GM19468 (cell line): ENCODE measurements around the gene EPB41.

ENCODE experiments used
- ATAC-seq: cut with Tn5 transposase; IDR thresholded peaks from one replicate; pipeline ENCODE4 v1.9.1; 2021; ENCODE audit warnings: mild to moderate bottlenecking, moderate library complexity, moderate number of reproducible peaks; ENCODE audit not compliant: unreplicated experiment; ENCODE audit errors: extremely low read depth

The EPB41 gene

GRCh38 chr1:28971980-28972771, 57.8 kb downstream of the EPB41 start:
- no peak for ATAC-seq

- no peak for ATAC-seq
Observed at GRCh38 chr1:28973596-28974421, 59.4 kb downstream of the EPB41 start.

GRCh38 chr1:28974432-28974831, 60.1 kb downstream of the EPB41 start:
- no peak for ATAC-seq

GRCh38 chr1:28976248-28976647, 61.9 kb downstream of the EPB41 start:
- ATAC-seq = no peak

DNA sequence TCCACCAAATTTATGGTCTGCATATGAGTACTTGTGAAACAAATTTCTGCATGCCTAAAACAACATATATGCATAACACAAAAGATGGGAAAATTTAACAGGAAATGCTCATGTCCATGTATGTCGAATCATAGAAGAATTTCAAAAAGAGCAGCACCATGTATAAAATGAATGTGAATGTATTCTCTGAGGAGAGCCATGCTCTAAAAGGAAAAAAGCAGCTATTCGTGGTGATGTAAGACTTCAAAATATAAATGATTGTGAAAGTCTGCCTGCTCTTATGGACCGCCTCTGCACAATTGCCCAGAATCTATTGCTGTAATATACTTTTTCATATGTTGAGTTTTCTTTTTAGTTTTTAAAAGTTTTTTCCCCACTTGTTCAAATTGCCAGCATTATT, 66.8 kb downstream of the EPB41 start:
- ATAC-seq = no peak

DNA sequence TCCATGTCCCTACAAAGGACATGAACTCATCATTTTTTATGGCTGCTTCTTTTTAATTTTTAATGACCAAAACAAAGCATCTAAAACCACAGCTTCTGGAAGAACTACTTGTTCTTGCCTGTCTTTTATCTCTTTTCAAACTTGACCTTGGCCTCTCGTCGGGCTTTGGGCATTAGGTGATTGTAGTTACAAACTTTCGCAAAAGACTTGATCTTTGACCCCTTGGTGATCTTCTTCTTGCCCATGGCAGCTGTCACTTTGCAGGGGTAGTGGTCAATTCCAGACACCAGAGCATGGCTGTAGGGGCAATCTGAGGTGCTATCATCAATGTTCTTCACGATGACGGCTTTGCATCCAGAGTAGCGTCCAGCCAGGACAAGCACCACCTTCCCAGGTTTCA, 67.8 kb downstream of the EPB41 start:
- ATAC-seq = no peak

DNA sequence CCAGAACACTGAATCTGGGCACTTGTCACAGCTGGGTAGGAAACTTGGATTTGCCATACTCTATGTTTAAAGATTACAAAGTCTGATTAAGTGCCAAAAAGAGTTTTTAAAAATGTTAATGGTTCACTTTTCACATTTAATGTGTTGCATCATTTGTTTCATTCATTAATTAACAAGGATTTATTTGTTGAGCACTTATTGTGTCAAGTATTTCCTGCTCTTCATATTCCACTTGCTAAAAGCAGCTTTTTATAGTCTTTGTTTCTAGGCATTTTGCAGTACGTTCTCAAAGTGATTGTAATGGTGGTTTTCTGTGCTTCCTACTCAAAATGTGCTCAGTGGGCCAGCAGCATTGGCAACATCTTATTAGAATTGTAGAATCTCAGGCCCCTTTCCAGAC, 68.7 kb downstream of the EPB41 start:
- no peak for ATAC-seq

- no peak for ATAC-seq
Observed at GRCh38 chr1:28983509-28984310, 69.3 kb downstream of the EPB41 start.

DNA sequence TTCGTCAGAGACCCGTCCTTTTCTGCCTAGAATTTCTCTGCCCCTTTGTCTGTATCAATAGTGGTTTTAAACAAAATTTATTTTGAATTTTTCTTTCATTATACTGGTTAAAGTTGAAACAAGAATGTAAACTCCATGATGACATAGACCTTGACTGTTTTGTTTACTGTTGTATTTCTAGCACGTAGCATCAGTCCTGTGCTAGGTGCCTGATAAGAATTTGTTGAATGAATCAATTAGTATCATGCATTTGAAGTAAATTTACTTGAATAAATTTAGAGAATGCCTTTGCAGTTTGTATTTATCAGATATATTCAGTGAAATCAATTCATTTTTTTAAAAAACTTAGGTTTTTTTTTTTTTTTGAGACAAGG, 69.9 kb downstream of the EPB41 start:
- ATAC-seq = no peak

DNA sequence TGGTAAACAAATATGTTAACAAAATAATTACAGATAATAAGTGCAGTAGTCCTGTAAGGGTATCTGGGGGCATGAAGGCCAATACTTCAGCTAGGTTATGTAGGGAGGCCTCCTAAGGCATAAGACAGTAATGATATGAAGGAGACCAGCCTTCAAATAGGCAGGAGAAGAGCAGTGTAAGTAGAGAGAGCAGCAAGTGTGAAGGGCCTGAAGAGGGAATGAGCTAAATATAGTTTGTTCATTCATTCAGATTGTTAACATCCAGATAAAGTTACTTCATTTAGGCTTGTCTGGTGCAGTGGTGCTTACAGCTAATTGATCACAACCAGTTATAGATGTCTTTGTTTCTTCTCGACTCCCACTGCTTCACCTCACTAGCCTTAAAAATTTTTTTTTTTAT, 71.1 kb downstream of the EPB41 start:
- no peak for ATAC-seq

DNA sequence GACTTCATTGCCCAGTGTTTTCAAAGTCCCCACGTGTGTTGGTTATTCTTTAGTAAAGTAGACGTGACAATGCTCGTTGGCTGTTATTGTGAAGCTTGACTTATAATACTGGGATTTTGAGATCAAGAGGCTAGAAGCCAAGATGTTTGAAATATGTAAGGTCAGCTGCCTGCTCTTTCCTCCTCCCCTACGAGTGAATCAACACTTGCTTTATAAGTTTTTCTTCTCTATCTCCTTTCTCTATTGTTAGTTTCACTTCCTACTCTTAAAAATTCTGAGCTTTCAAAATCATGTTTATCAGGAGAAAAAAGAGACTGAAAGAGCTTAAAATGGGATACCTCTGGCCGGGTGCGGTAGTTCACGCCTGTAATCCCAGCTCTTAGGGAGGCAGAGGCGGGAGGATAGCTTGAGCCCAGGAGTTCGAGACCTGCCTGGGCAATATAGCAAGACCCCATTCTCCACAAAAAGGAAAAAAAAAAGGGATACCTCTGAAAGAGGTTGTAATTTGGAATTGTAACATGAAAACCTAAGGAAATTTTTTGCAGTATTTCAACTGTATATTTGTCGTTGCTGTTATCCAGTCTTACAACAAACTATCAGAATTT, 72.0 kb downstream of the EPB41 start:
- ATAC-seq = no peak

DNA sequence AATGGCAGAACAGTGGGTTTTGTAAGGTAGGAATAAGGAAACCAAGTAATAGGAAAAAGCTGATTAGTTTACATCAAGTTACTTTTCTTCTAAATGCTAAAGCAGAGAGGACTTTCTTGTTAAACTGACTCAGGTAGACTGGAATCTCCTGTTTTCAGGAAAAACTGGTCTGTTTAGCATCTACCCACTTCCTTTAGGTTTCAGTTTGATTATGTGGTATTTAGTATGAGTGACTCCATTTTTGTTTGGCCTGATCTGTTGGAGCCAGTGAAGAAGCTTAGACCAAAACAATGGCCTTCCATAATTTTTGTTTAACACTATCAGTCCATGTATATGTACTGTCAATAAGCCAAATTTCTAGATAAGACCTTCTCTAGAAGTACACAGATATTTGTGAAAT, 88.4 kb downstream of the EPB41 start:
- no peak for ATAC-seq

DNA sequence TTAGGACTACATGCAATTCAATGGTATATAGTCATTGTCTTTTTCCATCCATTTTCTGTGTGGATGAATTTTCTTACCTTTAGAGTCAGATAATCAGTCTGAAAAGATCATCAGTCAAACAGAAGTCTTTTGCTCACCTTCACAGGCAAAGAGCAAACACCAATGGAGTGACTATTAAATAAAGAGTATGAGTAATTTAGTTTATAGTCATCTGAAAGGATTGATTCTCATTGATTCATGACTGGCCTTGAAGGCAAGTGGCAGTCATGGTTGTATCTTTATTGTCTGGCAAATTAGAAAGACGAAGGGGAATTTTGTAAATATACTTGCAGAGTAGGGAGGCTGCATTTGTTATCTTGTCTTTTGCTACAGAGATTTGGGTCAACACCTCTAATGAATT, 89.9 kb downstream of the EPB41 start:
- no peak for ATAC-seq

DNA sequence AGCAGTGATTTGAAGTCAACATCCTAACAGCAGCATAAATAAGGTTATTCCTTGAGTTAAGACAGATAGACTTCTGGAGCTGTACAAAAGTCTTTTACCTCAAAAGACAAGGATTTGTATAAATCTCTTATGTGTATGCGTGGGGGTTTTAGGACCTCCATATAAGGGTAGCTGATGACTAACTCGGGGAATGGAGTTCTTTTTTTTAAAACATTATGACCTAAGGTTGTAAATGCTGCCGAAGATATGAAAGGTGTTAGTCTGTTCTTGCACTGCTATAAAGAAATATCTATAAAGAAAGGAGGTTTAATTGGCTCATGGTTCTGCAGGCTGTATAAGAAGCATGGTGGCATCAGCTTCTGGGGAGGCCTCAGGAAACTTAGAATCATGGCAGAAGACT, 90.4 kb downstream of the EPB41 start:
- no peak for ATAC-seq

DNA sequence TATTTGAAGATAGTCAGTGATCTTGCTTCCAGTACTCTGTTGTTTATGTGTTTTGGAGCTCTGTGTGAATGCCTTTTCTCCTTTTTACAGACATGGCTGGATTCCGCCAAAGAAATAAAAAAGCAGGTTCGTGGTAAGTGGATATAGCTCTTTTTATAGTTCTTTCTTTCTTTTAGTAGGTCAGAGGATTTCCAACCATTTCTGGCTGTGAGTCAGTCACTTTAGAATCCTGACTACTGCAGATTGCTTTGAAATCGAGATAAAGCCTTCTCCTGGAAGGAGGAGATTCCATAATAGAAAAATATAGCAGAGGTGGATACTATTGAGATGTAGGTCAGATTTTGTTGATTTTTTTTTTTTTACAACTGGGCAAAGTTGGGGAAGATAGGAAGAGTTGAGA, 97.4 kb downstream of the EPB41 start:
- ATAC-seq = no peak

DNA sequence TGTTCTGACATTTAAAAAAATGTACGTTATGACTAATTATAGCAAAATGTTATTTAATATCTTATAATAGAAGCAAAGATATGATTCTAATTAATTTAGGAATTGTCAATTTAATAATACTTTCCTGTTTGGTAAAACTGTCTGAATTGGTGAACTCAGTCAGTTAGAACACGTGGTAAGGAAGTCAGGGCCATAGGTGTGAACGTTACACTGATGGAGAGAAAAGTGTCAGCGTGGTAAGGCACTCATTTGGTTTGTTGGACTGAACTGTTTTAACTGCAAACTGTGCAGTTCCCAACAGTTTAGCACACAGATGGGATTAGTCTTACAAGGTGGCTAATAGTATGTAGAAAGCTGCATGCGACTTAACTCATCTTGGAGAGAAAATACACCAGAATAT, 102.9 kb downstream of the EPB41 start:
- no peak for ATAC-seq

DNA sequence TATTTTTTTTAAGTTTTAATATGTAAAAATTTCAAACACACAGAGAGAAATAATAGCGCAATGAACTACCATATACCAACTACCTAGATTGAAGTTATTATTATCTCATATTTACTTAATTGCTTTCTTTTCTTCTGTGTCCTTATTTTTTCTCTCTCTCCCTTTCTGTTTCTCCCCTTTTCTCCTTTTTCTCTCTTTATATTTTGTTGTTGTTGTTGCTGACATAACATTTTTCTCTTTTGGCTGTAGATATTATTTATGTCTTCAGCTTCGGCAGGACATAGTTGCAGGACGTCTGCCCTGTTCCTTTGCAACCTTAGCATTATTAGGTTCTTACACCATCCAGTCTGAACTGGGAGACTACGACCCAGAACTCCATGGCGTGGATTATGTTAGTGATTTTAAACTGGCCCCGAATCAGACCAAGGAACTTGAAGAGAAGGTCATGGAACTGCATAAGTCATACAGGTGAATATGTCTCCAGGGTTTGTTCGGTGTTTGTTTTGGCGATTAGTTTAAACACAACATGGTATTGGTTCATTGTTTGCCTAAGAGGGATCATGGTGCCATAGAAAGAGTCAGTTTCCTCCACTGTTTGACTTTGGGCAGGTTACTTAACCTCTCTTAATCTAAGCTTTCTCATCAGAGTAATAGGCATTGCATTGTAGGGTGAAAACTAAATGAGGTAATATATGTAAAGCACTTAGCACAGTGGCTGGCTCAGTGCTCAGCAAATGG, 103.8 kb downstream of the EPB41 start:
- no peak for ATAC-seq

DNA sequence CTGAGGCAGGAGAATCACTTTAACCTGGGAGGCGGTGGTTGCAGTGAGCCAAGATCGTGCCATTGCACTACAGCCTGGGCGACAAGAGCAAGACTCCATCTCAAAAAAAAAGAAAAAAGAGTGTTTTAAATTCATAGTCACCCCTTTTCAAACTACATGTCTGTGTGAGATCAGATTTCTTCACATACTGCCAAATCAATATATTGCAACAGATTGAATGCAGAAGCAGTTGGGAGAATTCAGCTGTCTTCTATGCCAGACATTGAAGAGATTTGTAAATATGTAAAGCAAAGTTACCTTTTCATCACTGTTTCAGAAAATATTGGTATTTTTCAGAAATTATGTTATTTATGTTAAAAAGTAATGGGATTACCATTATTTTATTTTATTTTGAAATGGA, 108.3 kb downstream of the EPB41 start:
- ATAC-seq = no peak

DNA sequence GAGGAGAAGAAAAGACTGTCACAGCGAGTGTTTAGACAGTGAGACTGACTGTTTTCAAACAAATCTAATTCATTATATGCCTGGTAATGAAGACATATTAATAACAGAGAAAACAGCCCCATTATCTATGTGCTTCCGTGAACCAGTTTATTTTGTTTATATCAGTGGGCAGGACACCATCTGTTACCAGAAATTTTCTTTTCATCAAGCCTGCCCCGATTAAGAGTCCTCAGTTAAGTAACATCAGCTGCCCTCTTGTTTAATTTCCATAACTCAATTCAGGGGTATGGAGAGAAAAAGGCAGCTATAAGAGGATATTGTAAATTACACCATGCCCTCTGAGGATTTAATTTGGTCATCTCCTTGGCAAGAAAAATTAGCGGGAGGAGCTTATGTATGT, 115.3 kb downstream of the EPB41 start:
- no peak for ATAC-seq

DNA sequence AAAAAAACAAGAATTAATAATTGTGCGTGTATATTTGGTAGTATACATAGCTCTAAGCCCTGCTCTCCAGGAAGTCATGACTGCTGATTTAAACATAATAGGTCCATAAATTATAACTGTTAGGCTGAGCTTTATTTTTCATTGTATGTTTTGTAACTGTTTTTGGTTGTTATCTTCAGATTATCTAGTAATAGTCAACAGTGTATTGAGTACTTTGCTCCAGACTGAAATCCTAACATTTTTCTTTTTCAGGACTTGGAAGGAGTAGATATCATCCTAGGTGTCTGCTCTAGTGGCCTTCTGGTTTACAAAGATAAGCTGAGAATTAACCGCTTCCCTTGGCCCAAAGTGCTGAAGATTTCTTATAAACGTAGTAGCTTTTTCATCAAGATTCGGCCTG, 118.5 kb downstream of the EPB41 start:
- ATAC-seq = no peak
